HG03066 (cell line): ENCODE results near the gene STIM2.
"Not testable (repeated sequence)": the region's sequence is repeated elsewhere in the genome, so short reads cannot be mapped to it uniquely, and the experiment has no call there.

Source experiments
- ATAC-seq: cut with Tn5 transposase; IDR thresholded peaks from one replicate; pipeline ENCODE4 v1.9.1; 2021; ENCODE audit warnings: low read depth; ENCODE audit not compliant: unreplicated experiment

Gene STIM2

DNA sequence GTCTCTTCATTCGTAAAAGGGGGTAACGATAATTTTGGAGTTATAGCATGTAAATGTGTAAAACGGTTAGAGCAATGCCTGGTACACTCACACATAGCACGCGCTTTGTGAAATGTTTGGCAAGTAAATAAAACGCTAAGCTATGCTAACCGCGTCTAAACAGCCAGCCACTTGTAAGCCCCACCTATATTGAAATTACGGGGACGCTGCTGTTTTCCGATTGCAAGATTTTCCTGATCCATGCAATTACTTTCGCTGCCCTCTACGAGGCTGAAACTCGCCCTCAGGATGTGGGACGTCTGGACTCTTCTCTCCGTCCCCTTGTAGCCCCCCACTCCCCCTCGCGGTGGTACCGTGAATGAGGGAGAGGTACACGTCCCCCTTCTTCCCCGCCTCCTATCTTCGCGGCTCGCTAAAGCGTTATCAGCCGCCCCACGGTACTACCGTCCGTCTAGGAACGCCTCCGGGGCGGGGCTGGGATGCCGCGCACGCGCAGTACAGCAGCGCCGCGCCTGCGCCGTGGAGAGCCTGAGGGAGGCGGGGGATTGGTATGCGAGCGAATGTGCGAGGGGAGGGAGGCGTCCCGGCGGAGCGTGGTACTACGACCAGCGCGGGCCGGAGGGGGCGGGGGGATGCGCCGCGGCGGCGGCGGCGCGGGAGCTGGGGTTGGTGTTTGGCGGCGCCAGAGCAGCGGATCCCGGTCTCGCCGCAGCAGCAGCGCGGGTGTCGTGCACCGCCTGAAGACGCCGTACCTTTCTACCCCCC, at the start of gene STIM2:
TSS of gene STIM2 (plus strand) at position 685 of the 765 bp plus-strand sequence.
- peak; percentile 53 for ATAC-seq

- not testable (repeated sequence) for ATAC-seq
Measured at GRCh38 chr4:26811571-26811970, 49.1 kb upstream of the STIM2 start.

DNA sequence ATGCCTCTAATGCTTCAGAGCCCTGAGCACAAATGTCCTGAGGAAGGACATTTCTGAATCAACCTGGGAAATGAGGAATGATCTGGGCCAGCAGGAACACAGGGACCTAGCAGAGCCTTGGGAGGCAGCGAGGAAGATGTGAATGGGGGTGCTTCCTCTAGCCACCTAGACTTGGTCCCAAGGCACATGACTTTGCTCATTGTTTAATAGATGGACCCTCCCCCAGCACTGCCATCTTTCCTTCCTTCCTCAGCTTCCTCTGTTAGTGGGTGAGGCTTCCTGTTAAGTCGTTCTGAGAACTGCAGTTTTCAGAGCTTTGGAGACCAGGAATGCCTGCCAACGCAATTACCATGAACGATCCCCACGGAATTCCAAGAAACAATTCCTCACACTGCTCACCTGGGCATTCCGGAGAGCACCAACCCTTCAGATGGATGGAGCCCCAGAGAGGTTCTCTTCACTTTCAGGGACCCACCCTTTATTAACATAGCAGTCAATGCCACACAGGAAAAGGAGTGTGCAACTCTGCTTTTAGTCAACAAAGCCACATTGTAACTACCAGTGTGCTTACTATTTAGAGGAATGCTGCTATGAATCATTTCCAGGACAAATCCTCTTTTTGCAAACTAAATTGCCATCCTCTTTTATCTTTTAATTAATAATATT, 48.5 kb upstream of the STIM2 start:
- no peak for ATAC-seq

- no peak for ATAC-seq
Measured at GRCh38 chr4:26813698-26814097, 46.9 kb upstream of the STIM2 start.

DNA sequence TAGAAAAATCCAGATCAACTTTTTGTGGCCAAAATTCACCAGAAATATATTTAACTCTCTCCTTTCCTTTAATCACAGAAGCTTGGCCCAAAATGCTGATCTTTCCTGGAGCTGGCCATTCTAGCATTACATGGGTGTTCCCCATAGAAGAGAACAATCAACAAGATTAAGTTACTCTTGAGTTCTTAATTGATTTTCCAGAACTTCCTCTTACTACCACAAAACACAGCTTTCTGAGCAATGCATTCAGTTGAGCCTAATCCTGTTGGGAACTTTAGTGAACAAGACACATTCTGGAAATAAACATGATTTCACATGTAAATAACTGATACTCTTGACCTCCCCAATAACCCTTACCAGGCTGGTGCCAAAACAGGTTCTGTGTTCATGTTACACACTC, 45.4 kb upstream of the STIM2 start:
- ATAC-seq = no peak

DNA sequence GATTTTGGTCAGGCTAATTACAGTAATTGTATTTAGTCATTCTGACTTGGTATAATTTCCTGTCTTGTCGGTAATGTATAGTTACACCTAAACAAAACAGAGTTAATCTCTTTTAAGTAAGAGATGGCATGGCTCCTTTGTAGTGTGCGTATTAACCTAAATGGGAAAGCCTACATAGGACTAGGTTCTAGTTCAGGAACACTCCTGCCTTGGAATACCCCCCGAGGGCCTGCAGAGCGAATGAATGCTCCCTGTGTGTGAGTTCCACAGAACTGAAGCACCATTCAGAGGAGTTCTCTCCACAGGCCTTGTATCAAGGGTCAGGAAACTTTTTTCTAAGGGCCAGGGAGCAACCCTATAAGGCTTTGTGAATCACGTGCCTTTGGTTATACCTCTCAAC, 44.9 kb upstream of the STIM2 start:
- ATAC-seq = no peak

DNA sequence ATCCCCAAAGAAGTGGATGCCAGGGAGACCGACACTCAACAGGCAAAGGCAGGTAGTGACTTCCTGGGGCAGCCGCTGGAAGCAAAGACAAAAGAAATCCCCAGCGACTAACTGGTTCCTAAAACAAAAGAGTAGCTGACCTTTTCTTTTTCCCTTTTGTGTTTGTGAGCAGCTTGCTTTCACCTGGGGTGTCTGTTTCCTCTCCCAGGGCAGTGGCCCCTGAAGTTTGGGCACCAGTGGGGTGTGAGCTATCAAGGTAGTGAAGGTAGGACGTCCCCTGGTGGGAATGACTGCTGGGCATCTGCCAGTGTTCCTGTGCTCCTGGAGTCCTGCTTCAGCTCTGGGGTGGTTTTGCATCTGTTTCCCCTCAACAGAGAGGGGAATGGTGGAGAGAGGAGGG, 41.6 kb upstream of the STIM2 start:
- no peak for ATAC-seq

- ATAC-seq = no peak
Measured at GRCh38 chr4:26819478-26820095, 41.1 kb upstream of the STIM2 start.

DNA sequence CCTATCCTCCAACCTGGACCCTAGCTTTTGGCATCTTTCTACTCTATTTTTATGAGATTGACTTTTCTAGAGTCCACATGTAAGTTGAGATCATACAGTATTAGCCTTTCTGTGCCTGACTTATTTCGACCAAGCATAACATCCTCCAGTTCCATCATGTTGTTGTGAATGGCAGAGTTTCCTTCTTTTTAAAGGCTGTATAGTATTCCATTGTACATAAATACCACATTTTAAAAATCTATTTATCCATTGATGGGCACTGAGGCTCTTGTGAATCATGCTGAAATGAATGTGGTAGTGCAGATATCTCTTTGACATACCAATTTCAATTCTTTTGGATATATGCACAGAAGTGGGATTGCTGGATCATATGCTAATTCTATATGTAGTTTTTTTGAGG, 40.3 kb upstream of the STIM2 start:
- no peak for ATAC-seq

DNA sequence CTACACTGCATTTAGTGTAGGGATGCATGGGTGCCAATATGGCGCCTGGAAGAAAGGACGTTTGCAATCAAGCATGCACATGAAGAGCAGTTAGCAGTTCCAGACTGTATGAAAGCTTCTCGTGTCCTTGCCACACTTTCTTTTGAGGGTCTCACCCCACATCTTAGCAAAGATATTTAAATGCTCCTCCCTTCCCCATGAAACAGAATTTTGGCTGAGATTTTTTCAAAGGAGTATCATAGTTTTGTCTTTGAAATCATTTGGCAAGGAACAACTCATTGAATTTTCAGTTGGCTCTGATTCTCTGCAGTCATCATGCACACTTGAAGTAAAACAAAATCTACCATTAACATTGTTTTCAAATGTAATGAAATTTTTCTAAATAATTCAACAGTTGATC, 39.6 kb upstream of the STIM2 start:
- no peak for ATAC-seq

DNA sequence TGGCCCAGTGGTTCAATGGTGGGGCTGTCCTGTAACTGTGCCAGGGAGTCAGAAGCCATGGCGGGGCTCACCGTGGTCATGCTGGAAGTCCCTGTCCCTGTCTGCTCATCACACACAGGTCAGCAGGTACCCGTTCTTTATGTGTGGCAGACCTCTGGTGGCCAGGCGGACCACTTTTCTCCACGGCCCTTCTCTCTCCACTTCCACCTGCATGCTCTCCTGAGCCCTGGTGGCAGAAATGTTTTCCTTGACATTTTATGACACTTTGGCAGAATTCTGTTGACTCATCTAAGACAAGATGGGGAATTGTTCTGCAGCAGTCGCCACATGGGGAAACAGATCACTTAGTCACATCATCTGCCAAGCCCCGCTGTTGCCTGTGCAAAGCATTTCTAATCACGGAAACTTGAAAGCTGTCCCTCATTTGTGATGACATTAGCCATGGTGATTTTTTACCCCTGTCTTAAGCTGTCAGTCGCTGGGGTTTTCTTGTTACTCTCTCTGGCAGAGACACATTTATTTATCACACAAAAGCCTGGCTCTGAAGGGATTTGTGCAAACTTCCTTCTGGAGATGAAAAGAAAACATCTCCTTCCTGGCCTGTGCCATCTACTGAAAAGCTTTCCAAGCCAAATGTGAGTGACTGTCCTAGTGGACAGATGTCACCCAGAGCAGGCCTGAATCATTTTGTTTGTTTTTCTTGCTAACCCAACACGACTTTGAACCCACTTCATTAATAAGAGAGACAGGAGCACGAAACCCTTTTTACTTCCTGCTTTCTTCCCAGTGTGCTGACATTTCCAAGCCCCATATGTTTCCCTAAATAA, 38.8 kb upstream of the STIM2 start:
- ATAC-seq = no peak

- peak; percentile 50 for ATAC-seq
Measured at GRCh38 chr4:26822546-26822945, 38.1 kb upstream of the STIM2 start.

DNA sequence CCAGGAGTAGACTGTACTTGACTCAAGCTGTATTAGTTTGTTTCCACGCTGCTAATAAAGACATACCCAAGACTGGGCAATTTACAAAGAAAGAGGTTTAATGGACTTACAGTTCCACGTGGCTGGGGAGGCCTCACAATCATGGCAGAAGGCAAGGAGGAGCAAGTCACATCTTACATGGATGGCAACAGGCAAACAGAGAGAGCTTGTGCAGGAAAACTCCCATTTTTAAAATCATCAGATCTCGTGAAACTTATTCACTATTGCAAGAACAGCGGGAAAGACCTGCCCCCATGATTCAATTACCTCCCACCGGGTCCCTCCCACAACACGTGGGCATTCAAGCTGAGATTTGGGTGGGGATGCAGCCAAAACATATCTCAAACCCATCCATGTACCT, 37.7 kb upstream of the STIM2 start:
- ATAC-seq = not testable (repeated sequence)

GRCh38 chr4:26823583-26823982, 37.1 kb upstream of the STIM2 start:
- ATAC-seq = no peak

DNA sequence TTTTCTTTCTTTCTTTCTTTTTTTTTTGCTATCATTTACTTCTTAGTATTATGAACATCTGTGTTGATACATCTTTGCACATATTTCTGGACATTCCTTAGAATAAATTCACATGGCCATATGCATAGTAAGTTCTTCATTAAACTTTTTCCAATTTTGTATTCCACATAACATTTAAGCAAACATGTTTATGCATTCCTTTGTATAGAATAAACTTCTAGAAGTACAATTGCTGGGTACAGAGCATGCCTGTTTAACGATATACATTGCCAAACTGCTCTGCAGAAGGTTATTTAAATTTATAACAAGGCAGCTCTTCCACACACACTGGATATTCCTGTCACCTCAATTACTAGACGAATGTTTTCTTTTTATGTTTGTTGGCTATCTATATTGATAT, 36.0 kb upstream of the STIM2 start:
- ATAC-seq = no peak

DNA sequence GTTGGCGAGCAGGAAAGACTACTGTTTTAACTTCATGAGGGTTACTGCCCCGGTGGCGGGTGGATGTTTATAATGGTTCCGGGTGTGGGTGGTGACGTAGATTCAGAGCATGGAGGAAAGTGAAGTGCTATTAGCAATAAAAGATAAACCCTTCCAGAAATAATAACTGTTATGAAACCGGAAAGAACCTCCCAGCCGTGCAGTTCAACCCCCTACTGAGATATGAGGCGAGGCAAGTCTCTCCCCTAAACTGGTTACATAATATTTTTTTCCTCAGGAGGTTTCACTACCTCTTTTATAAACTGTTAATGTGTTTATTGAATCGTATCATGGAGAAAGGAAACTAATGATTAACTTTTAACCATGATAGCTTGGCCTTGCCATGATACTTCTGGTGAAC, 33.9 kb upstream of the STIM2 start:
- peak; percentile 87 for ATAC-seq

DNA sequence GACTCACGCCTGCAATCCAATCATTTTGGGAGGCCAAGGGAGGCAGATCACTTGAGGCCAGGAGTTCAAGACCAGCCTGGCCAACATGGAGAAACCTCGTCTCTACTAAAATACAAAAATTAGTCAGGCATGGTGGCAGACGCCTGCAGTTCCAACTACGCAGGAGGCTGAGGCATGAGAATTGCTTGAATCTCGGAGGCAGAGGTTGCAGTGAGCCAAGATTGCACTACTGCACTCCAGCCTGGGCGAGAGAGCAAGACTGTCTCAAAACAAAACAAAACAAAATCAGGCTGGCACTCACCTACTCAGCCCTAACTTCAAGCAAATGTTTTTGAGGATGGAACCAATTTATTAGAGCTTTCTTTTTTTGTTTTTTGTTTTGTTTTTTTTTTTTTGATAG, 33.3 kb upstream of the STIM2 start:
- ATAC-seq = not testable (repeated sequence)

DNA sequence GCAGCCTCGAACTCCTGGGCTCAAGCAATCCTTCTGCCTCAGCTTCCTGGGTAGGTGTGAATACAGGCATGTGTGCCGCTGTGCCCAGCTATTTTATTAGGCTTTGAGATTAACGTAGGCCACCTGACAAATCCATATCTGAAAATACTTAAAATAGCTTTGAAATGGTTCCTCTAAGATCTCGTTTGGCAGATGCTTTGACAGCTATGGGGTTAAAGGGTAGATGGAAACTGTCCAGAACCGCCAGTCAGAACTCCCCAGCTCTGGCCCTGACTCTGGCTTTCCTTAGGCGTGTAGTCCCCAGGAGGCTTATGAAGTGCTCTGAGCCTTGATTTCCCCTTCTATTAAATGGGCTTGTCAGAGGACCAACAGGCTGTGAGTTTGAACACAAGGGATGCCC, 32.8 kb upstream of the STIM2 start:
- no peak for ATAC-seq

GRCh38 chr4:26829018-26829417, 31.6 kb upstream of the STIM2 start:
- no peak for ATAC-seq

- ATAC-seq = no peak
Measured at GRCh38 chr4:26830033-26830432, 30.6 kb upstream of the STIM2 start.

- no peak for ATAC-seq
Measured at GRCh38 chr4:26830701-26831100, 29.9 kb upstream of the STIM2 start.
